CD8-positive, alpha-beta memory T cell (primary cell): ENCODE results near the gene KIF14. TPM values are rescaled to one million over a fixed set of nuclear protein-coding genes. Genes with fewer than 3 reads are reported as not detected.
"Not testable (repeated sequence)": the region's sequence is repeated elsewhere in the genome, so short reads cannot be mapped to it uniquely, and the experiment has no call there.

ENCODE experiments used
- CTCF ChIA-PET: fragments of 350-600 bp; sonication (Branson Sonifier 250); formaldehyde crosslinking; loops from one replicate; lab custom pipeline; 2021; ENCODE audit warnings: antibody characterized with exemption; lab: Charles Lee
- POLR2A ChIA-PET: fragments of 350-600 bp; sonication (Branson Sonifier 250); formaldehyde crosslinking; loops from one replicate; lab custom pipeline; 2021; ENCODE audit warnings: antibody characterized with exemption; lab: Charles Lee
- DNase-seq, 5 donors: peaks; one replicate each; pipeline versions ENCODE4 v3.0.0 to v3.0.0-alpha.2; 2020 to 2022; ENCODE audit warnings: mixed read lengths in 1 of 5
- H3K27ac ChIP-seq: one replicate; pipeline ENCODE4 v1.7.0; 2013; ENCODE audit warnings: low read depth, mild to moderate bottlenecking, low read length, moderate library complexity
- H3K27me3 ChIP-seq: 2 replicates; pipeline ENCODE4 v1.7.0; 2013; ENCODE audit warnings: low read length, mild to moderate bottlenecking; ENCODE audit not compliant: insufficient read depth, poor library complexity, severe bottlenecking
- H3K36me3 ChIP-seq: 2 replicates; pipeline ENCODE4 v1.7.0; 2013; ENCODE audit warnings: mild to moderate bottlenecking, low read length, moderate library complexity; ENCODE audit not compliant: insufficient read depth
- H3K4me1 ChIP-seq: 2 replicates; pipeline ENCODE4 v1.7.0; 2013; ENCODE audit warnings: mild to moderate bottlenecking, low read length, moderate library complexity; ENCODE audit not compliant: insufficient read depth
- H3K4me3 ChIP-seq: 2 replicates; pipeline ENCODE4 v1.7.0; 2013; ENCODE audit warnings: mild to moderate bottlenecking, low read length
- H3K9me3 ChIP-seq: 2 replicates; pipeline ENCODE4 v1.7.0; 2013; ENCODE audit warnings: mild to moderate bottlenecking, low read length
- H3K27ac Mint-ChIP-seq, 8 donors: one replicate each; pipeline ENCODE4 v1.8.0; 2020 to 2021; ENCODE audit warnings: mixed read lengths in 8 of 8, mild to moderate bottlenecking in 6 of 8, inconsistent platforms in 3 of 8, moderate library complexity in 3 of 8
- H3K27me3 Mint-ChIP-seq, 2 donors: one replicate each; pipeline ENCODE4 v1.8.0; 2020 to 2021; ENCODE audit warnings: mixed read lengths in 2 of 2, mild to moderate bottlenecking in 1 of 2, moderate library complexity in 1 of 2
- H3K36me3 Mint-ChIP-seq, 3 donors: one replicate each; pipeline ENCODE4 v1.8.0; 2020 to 2021; ENCODE audit warnings: mixed read lengths in 3 of 3, inconsistent platforms in 1 of 3, mild to moderate bottlenecking in 1 of 3
- H3K4me1 Mint-ChIP-seq, 3 donors: one replicate each; pipeline ENCODE4 v1.8.0; 2020 to 2021; ENCODE audit warnings: mixed read lengths in 3 of 3, inconsistent platforms in 1 of 3, mild to moderate bottlenecking in 1 of 3
- H3K4me3 Mint-ChIP-seq, 7 donors: one replicate each; pipeline ENCODE4 v1.8.0; 2020 to 2021; ENCODE audit warnings: mixed read lengths in 7 of 7, mild to moderate bottlenecking in 6 of 7, moderate library complexity in 4 of 7, inconsistent platforms in 2 of 7
- H3K9me3 Mint-ChIP-seq, 5 donors: one replicate each; pipeline ENCODE4 v1.8.0; 2020 to 2022; ENCODE audit warnings: mixed read lengths in 5 of 5, mild to moderate bottlenecking in 3 of 5, moderate library complexity in 2 of 5, inconsistent platforms in 1 of 5
- polyA plus RNA-seq: library from polyadenylated mRNA; unstranded; fragments of 300-500 nt; fragmentation: Illumina TruSeq; gene quantifications from one replicate; pipeline ENCODE4 v1.2.3, GENCODE V29; 2021
- total RNA-seq, 2 experiments: library from RNA; stranded (reverse); gene quantifications; one replicate each; pipeline ENCODE4 v1.2.3, GENCODE V29; 2021

The KIF14 gene
- total and polyA plus RNA-seq, 3 experiments from 2014 or later: 9.3 TPM; not detected in 1

GRCh38 chr1:200552737-200553136 is 67.8 kb downstream of the KIF14 start:
- H3K27ac ChIP-seq, H3K4me3 ChIP-seq, H3K4me3 Mint-ChIP-seq, DNase-seq, H3K27me3 Mint-ChIP-seq, H3K36me3 ChIP-seq, H3K36me3 Mint-ChIP-seq, CTCF ChIA-PET, H3K4me1 ChIP-seq, H3K4me1 Mint-ChIP-seq, H3K9me3 ChIP-seq, H3K27me3 ChIP-seq, H3K27ac Mint-ChIP-seq, POLR2A ChIA-PET, H3K9me3 Mint-ChIP-seq: not testable (repeated sequence)

- no peak overlapping the region for H3K4me3 ChIP-seq
- H3K27me3 ChIP-seq: no peaks in the 10 kb centered on the region
- H3K27me3 Mint-ChIP-seq: peaks cover 0 to 1% of the 10 kb centered on the region in 2 donors
- no peak overlapping the region for H3K4me3 Mint-ChIP-seq
- H3K9me3 Mint-ChIP-seq: no peaks in the 10 kb centered on the region
- H3K4me1 ChIP-seq: peaks cover 7% of the 10 kb centered on the region
- H3K36me3 ChIP-seq: no peaks in the 10 kb centered on the region
- no peaks in the 10 kb centered on the region for H3K36me3 Mint-ChIP-seq
- no peak overlapping the region for H3K27ac Mint-ChIP-seq
- H3K27ac ChIP-seq: no peak overlapping the region
- no peak for DNase-seq
- H3K4me1 Mint-ChIP-seq: peaks cover 13 to 19% (median 15%) of the 10 kb centered on the region in 3 donors
- no peaks in the 10 kb centered on the region for H3K9me3 ChIP-seq
- POLR2A ChIA-PET: no interaction called here
- CTCF ChIA-PET: interaction anchor here (1.1 kb wide), 1 partner anchor 8 kb away, joined by 3 read pairs; no protein-coding TSS in a partner anchor
These were observed 70.2 kb downstream of the KIF14 start for GRCh38 chr1:200550367-200550766.

GRCh38 chr1:200547386-200547785 is 73.2 kb downstream of the KIF14 start:
- Mint-ChIP-seq H3K36me3 (no peaks in the 10 kb centered on the region), H3K4me1 (peaks cover 13 to 22% (median 15%) of the 10 kb centered on the region in 3 donors), H3K27ac (peak overlapping the region in 1 of 8 donors; percentile 39), H3K9me3 (no peaks in the 10 kb centered on the region), H3K4me3 (no peak overlapping the region), H3K27me3 (peaks cover 2 to 10% of the 10 kb centered on the region in 2 donors)
- CTCF ChIA-PET: interaction anchor here (1.7 kb wide), 1 partner anchor 10 kb away, joined by 5 read pairs; no protein-coding TSS in a partner anchor
- Histone ChIP-seq H3K36me3 (no peaks in the 10 kb centered on the region), H3K4me3 (no peak overlapping the region), H3K9me3 (no peaks in the 10 kb centered on the region), H3K27ac (no peak overlapping the region), H3K27me3 (no peaks in the 10 kb centered on the region), H3K4me1 (peaks cover 7% of the 10 kb centered on the region)
- POLR2A ChIA-PET: no interaction called here
- DNase-seq: no peak

- Mint-ChIP-seq H3K4me1 (peaks cover 13 to 22% (median 15%) of the 10 kb centered on the region in 3 donors), H3K36me3 (no peaks in the 10 kb centered on the region), H3K9me3 (no peaks in the 10 kb centered on the region), H3K4me3 (no peak overlapping the region), H3K27me3 (peaks cover 2 to 10% of the 10 kb centered on the region in 2 donors), H3K27ac (no peak overlapping the region)
- H3K36me3 ChIP-seq: no peaks in the 10 kb centered on the region
- POLR2A ChIA-PET: no interaction called here
- H3K4me1 ChIP-seq: peaks cover 7% of the 10 kb centered on the region
- no peaks in the 10 kb centered on the region for H3K27me3 ChIP-seq
- no peak overlapping the region for H3K4me3 ChIP-seq
- no peak for DNase-seq
- CTCF ChIA-PET: no interaction called here
- H3K27ac ChIP-seq: no peak overlapping the region
- H3K9me3 ChIP-seq: no peaks in the 10 kb centered on the region
These were observed 74.0 kb downstream of the KIF14 start for GRCh38 chr1:200546577-200546976.

- H3K4me1 ChIP-seq: peaks cover 4% of the 10 kb centered on the region
- Mint-ChIP-seq H3K27me3 (peaks cover 3 to 13% of the 10 kb centered on the region in 2 donors), H3K27ac (no peak overlapping the region), H3K36me3 (peaks cover 0 to 2% (median 0%) of the 10 kb centered on the region in 3 donors), H3K9me3 (no peaks in the 10 kb centered on the region), H3K4me3 (no peak overlapping the region), H3K4me1 (peaks cover 8 to 14% (median 10%) of the 10 kb centered on the region in 3 donors)
- H3K27ac ChIP-seq: no peak overlapping the region
- no peak overlapping the region for H3K4me3 ChIP-seq
- no peaks in the 10 kb centered on the region for H3K9me3 ChIP-seq
- ChIA-PET POLR2A (no interaction called here), CTCF (no interaction called here)
- H3K27me3 ChIP-seq: no peaks in the 10 kb centered on the region
- H3K36me3 ChIP-seq: no peaks in the 10 kb centered on the region
- DNase-seq: no peak
These were observed 78.4 kb downstream of the KIF14 start for GRCh38 chr1:200542162-200542561.

GRCh38 chr1:200540281-200540680 is 80.3 kb downstream of the KIF14 start:
- DNase-seq: no peak
- H3K27me3 ChIP-seq: no peaks in the 10 kb centered on the region
- H3K4me1 Mint-ChIP-seq: peaks cover 0 to 2% (median 0%) of the 10 kb centered on the region in 3 donors
- H3K36me3 ChIP-seq: no peaks in the 10 kb centered on the region
- no peak overlapping the region for H3K4me3 Mint-ChIP-seq
- no peak overlapping the region for H3K27ac Mint-ChIP-seq
- CTCF ChIA-PET: no interaction called here
- POLR2A ChIA-PET: no interaction called here
- no peaks in the 10 kb centered on the region for H3K4me1 ChIP-seq
- H3K9me3 ChIP-seq: no peaks in the 10 kb centered on the region
- H3K27ac ChIP-seq: no peak overlapping the region
- peaks cover 3 to 11% of the 10 kb centered on the region in 2 donors for H3K27me3 Mint-ChIP-seq
- H3K36me3 Mint-ChIP-seq: peaks cover 0 to 2% (median 0%) of the 10 kb centered on the region in 3 donors
- no peak overlapping the region for H3K4me3 ChIP-seq
- no peaks in the 10 kb centered on the region for H3K9me3 Mint-ChIP-seq

- DNase-seq: no peak
- peaks cover 0 to 3% (median 3%) of the 10 kb centered on the region in 3 donors for H3K4me1 Mint-ChIP-seq
- peaks cover 0 to 2% (median 0%) of the 10 kb centered on the region in 3 donors for H3K36me3 Mint-ChIP-seq
- POLR2A ChIA-PET: interaction anchor here (0.6 kb wide), 1 partner anchor 84 kb away, joined by 3 read pairs; no protein-coding TSS in a partner anchor
- Histone ChIP-seq H3K36me3 (no peaks in the 10 kb centered on the region), H3K4me1 (no peaks in the 10 kb centered on the region), H3K4me3 (no peak overlapping the region), H3K27ac (no peak overlapping the region), H3K9me3 (no peaks in the 10 kb centered on the region), H3K27me3 (no peaks in the 10 kb centered on the region)
- no peak overlapping the region for H3K4me3 Mint-ChIP-seq
- H3K9me3 Mint-ChIP-seq: no peaks in the 10 kb centered on the region
- H3K27ac Mint-ChIP-seq: no peak overlapping the region
- H3K27me3 Mint-ChIP-seq: peaks cover 2 to 3% of the 10 kb centered on the region in 2 donors
- CTCF ChIA-PET: interaction anchor here (2.2 kb wide), 1 partner anchor 28 kb away, joined by 11 read pairs; no protein-coding TSS in a partner anchor
These were observed 82.4 kb downstream of the KIF14 start for GRCh38 chr1:200538179-200538578.

- Histone ChIP-seq H3K36me3 (no peaks in the 10 kb centered on the region), H3K4me3 (no peak overlapping the region), H3K4me1 (peaks cover 15% of the 10 kb centered on the region), H3K27ac (no peak overlapping the region), H3K9me3 (no peaks in the 10 kb centered on the region), H3K27me3 (no peaks in the 10 kb centered on the region)
- H3K4me3 Mint-ChIP-seq: no peak overlapping the region
- POLR2A ChIA-PET: no interaction called here
- CTCF ChIA-PET: interaction anchor here (1.2 kb wide), 1 partner anchor 267 kb away, joined by 3 read pairs; no protein-coding TSS in a partner anchor
- H3K36me3 Mint-ChIP-seq: peaks cover 0 to 2% (median 0%) of the 10 kb centered on the region in 3 donors
- H3K27ac Mint-ChIP-seq: no peak overlapping the region
- peaks cover 3 to 4% of the 10 kb centered on the region in 2 donors for H3K27me3 Mint-ChIP-seq
- H3K4me1 Mint-ChIP-seq: peaks cover 13 to 25% (median 22%) of the 10 kb centered on the region in 3 donors
- H3K9me3 Mint-ChIP-seq: no peaks in the 10 kb centered on the region
- no peak for DNase-seq
These were observed 84.9 kb downstream of the KIF14 start for GRCh38 chr1:200535605-200536004.
